CD4-positive, alpha-beta T cell treated with Interleukin-17A for 4 hours (primary cell): ENCODE data around the gene TTI1.
"Not testable (repeated sequence)": the region's sequence is repeated elsewhere in the genome, so short reads cannot be mapped to it uniquely, and the experiment has no call there.

Experiments
- DNase-seq: peaks from one replicate; pipeline ENCODE4 v3.0.0-alpha.2; 2020; ENCODE audit warnings: mixed read lengths

The TTI1 gene

GRCh38 chr20:37986873-37987601 lies 46.2 kb downstream of the TTI1 start:
- DNase-seq, result no peak

DNA sequence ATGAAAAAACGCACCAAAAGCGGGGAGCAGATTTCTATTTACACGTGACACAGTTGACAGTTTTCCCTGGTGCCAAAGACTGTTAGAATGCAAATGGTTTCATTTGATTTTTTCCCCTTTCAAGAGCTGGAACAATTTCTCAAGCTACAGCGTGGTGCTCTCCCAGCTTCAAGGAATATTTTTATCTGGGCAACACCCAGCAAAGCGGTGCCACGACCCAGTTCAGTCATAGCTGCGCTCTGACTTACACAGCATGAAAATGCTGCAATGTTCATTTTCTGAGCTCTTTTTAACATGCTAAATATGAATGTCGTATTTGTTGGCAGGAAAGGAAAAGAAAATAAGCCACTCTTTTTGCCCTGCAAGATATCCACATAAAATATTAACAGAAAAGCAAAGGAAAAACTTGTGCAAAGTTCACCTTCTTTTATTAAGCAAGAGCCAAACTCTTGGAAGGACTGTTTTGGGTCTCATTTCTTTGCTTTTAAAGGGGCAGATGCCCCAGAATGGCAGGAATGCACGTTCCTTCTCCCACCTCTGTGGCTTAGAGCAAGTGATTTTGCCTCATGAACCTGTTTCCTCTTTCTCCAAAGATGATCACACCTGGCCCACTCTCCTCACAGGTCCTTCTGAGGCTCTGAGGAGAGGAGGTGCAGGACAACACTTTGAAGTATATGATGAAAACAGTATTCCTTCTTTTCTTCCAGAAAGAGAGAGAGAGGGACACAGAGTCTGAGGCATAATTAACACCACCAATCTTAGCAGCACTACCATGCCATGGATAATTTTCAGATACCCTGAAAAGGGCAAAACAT lies 47.0 kb downstream of the TTI1 start:
- DNase-seq, result no peak

DNA sequence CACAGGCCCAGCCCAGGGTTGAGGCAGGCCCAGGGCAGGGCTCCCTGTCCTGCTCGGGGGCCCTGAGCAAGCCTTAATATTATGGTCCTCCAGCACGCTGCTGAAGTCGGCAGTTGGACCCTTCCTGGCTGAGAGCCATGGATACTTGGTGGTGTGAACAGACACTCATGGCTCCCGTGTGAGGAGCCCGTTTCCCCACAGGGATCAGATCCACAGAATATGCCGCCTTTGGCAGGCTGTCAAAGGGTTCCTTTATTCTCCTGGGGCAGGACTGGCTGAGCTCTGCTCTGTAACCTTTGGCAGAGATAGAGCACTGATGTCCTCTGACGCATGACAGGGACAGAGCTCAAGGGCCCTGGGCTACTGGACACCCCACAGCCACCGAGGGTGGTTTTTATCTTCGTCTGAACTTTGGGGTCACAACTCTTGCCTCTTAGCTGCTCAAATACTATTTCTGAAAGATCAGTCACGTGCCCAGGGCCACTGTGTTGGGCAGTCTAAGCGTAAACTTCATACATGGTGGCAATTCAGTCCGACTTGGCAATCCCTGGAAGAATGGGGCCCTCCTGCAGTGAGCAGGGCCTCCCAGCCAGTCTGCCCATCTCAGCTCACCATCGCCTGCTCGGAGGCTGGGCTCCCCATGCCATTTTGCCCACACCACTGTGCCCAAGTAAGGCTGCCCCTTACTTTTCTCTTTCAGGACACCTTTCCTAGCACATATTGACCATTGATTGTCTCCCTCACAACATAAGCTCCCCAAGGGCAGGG lies 49.1 kb downstream of the TTI1 start:
- no peak for DNase-seq

- no peak for DNase-seq
Measured at GRCh38 chr20:37983286-37983685, 50.0 kb downstream of the TTI1 start.

DNA sequence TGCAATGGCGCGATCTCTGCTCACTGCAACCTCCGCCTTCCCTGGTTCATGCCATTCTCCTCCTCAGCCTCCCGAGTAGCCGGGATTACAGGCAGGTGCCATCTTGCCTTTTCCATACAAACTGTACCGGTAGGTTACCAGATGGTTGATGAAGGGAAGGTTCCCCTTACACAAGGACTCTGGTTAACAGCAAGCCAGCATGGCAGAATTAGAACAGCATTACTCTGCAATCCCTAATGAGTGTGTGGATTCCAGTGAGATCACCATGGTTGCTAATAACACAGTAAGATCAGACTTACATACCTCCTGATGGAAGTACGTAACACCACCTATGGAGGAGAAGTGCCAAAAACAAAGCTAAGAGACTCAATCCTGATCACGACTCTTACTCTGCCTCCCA lies 51.7 kb downstream of the TTI1 start:
- DNase-seq, result no peak

DNA sequence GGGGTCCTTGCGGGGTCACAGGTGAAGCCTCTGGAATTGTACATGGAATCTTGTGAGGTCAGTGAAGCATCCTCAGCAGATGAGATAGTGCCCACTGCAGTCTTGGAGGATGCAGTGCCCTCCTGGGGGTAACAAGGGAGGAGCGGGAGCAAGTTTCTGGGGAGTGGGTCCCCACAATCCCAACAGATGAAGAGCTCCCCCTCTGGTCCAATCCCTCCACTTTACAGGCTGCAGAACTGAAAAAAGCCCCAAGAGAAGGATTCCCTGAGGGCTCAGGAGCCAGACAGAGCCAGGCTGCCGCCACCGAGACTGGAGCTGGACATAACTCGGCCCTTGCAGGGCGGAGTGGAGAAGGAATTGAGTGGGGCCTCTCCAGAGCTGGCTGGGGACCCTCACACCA lies 52.4 kb downstream of the TTI1 start:
- DNase-seq, result no peak

DNA sequence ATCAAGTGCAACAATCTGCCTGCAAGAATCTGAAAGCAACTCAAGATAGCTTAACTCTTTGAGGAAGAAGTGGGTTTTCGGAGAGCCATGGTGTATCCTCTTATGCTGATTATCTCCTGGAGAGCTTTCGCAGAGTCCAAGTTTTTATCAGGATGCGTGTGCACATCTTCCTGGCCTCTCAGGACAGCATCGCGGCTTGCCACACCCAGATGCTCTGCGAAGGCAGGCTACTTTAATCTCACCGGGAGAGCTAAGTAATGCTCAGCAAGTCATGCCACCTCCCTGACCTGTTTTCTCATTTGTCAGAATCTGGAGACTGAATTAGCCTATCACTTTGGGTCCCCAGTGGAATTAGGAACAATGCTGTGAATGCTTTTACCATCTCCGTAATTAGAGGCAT lies 52.9 kb downstream of the TTI1 start:
- DNase-seq, result no peak

GRCh38 chr20:37979021-37979985 lies 54.0 kb downstream of the TTI1 start:
- no peak for DNase-seq

DNA sequence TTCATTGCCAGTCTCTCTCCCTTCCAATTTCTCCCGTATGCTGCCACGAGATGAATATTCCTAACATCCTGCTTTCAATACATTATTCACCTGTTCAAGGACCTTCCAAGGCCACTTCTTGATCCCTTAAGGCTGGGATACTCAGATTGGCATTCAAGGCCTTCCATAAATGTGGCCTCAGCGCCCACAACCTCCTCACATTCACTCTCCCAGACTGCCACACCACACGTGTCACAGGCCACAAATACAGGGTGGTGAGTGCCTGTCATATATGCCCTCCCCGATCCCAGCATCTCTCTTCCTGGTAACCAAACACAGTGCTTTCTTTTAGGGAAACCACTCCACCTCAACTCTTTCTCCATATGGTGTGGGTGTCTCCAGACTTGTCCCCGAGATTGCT lies 55.5 kb downstream of the TTI1 start:
- no peak for DNase-seq

DNA sequence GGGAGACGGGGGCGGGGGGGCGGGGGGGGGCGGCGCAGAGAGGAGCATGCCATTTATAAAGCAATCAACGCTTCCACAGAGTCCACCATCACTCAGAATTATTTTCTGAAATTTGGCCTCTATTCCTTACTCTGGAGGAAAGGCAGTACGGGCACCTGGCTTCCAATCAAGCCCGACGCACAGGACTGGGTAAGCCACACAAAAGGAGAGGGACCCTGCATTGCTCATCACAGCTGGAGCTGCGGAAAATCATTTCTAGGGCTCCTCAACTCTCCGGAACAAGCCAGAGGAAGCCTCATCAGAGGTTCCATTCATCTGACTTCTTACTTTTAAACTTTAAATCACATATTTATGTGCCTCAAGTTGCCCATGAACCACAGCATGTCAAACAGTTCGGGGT lies 55.9 kb downstream of the TTI1 start:
- no peak for DNase-seq

DNA sequence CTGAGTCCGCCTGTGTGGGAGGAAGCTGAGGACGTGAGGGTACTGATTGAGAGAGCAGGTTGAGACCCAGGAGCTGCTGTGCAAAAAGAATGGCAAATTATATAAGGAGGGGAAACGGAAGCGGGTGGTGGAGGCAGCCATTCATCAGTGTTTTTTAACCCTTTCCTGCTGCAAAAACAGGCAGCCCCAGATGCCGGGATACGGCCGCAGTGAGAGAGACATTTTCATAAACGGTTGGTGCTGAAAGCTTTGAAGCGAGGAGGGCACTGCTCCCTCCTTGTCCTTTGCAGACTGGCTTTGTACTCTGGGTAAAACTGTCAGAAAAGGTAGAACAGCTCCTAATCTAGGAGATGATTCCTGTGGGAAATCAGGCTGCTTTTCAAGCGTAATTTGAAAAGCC lies 56.4 kb downstream of the TTI1 start:
- no peak for DNase-seq

GRCh38 chr20:37973059-37973910 lies 60.0 kb downstream of the TTI1 start:
- DNase-seq, result no peak

DNA sequence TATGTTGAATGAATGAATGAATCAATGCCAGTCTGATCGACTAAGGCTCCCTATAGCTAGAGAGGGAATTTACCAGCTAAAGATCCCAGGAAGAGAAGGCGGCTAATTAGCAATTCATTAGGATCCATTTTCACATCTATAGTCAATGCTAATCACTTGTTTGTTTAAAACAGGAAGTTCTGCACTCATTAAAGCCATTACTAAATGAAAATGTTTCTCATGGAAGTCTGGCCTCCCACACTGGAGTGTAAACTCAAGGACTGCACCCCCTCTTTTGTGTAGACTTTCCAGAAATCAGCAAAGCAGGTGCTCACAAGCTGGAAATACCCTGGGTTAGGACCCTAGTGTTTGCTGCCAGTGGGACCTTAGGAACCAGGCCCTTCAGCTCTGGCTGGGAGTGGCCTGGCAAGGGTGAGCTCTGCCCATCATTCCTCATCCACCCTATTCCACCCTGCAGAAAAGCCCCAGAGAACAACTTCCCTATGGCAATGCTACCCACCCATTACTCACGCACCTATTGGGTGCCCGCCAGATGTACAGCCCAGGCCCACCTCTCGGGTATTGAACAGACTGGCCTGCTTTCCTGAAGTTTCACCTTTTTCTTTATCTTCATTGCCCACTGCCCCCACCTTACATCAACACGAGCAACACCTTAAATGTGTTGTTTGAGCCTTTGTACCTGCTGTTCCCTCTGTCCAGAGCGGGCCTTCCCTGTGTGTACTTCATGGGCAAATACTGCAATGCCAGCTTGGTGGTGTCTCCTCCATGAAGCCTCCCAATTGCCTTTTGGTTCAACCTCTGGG lies 60.8 kb downstream of the TTI1 start:
- DNase-seq, result no peak

DNA sequence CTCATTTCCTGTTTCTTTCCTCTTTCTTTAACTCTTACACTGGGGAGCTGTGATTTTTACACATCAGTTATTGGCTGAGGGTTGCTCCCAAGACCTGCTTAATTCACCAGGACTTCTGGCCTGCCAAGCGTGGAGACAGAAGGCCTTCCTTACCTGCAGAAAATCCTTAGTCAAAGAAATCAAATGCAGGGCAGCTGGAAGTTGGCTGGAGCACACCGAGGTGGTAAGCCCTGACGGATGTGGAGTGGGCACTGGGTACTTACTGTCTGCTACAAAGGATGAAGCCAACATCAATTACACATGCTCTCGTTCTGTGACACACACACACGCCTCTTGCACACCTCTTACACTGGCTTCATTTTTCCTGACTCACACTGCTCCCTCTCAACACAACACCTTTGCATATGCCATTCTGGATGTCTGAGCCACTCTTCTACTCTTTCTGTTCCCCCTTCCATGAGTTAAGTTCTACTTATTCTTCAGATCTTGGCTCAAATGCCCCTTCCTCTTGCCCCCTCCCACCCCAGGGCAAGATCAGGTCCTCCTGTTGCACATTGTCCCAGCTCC lies 61.6 kb downstream of the TTI1 start:
- DNase-seq, result no peak

DNA sequence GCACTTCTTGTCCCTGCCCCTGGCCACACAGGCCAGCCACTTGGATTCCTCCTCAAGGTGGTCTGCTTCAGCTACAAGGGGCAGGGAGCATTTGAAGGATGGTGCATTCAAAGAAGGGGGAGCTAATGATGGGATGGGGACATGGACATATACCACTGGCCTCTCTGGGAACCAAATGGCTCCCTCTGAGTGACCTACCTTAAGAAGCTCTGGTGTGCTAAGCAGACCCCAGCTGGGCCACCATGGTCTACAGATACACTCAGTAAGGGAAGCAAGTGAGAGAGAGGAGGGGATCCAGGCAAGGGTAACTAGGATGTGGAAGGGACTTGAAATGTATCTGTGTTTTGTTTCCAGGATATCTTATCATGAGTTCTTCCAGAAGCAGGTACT lies 62.4 kb downstream of the TTI1 start:
- no peak for DNase-seq

DNA sequence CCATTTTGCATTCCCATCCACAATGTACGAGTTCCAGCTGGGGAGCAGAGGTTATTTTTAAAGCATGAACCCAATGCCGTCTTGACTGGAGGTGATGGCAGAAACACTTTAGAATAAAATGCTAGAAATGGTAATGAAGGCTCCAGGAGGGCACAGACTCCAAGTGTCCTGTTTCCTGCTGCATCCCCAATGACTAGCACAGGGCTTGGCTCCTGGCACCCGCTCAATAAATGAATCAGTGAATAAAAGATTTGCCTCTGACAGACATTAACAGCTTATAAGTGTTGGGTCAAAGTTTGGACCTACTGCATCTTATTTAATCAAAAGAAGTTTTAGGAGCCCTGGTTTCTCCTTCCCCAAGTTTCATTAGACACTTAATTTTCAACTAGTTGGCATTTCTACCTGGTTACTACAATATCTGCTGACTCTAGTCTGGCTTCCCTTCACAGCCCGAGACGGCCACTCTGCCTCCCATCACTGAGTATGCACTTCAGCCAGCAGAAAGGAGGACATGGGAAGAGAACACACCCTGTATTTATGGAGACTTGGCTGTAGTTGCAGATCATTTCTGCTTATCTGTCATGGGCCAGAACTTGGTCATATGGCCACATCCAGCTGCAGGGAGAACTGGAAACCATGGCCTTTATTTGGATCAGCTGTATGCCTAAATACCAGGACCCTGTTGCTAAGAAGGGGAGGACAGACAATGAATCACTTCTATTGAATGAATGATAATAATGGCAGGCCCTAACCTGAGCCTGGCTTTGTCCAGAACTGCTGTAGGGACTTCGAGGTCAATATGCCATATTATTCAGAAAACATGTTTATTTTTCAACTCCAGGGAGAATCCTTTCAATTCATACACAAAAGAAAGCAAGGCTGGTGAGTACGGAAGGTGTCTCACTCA lies 63.1 kb downstream of the TTI1 start:
- no peak for DNase-seq

- DNase-seq, result no peak
Measured at GRCh38 chr20:37968841-37969401, 64.3 kb downstream of the TTI1 start.

GRCh38 chr20:37963483-37963882 lies 69.8 kb downstream of the TTI1 start:
- DNase-seq, result not testable (repeated sequence)

- no peak for DNase-seq
Measured at GRCh38 chr20:37961066-37961465, 72.2 kb downstream of the TTI1 start.
